ENCODE results near the gene HERC6. TPM values are rescaled to one million over a fixed set of nuclear protein-coding genes. Genes with fewer than 3 reads are reported as not detected.
"Not testable (repeated sequence)": the region's sequence is repeated elsewhere in the genome, so short reads cannot be mapped to it uniquely, and the experiment has no call there.

Gene HERC6
- total and polyA plus RNA-seq, 2 experiments from 2014 or later, result 7.7 to 11.5 TPM

DNA sequence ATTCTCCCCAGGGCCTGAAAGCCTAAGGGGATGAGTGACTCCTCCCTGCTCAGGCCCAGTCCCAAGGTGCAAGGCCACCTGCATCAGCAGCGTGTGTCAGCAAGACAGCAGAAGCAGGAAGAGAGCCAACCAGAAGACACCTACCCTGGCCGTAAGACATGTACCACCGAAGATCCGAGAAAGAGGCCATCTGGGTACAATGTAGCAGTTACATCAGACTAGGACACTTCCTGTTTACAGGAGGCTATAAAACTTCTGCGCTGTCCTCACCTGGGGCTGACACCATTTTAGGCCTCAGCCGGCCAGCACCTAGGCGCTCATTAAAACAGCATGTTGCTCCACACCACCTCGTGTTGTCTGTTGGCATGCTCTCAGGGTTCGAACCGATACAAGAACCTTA, 19.1 kb upstream of the HERC6 start:
- Histone ChIP-seq H3K36me3 (no peaks in the 10 kb centered on the region), H3K27ac (no peak overlapping the region), H3K4me3 (no peak overlapping the region), H3K27me3 (no peaks in the 10 kb centered on the region), H3K4me1 (ENCODE audit: low read depth) (no peaks in the 10 kb centered on the region), H3K9me3 (ENCODE audit: low read depth) (no peaks in the 10 kb centered on the region)
- DNase-seq (ENCODE audit: low read depth in 1 of 2, low spot score in 1 of 2), result no peak
- TF ChIP-seq, protein P1, sequence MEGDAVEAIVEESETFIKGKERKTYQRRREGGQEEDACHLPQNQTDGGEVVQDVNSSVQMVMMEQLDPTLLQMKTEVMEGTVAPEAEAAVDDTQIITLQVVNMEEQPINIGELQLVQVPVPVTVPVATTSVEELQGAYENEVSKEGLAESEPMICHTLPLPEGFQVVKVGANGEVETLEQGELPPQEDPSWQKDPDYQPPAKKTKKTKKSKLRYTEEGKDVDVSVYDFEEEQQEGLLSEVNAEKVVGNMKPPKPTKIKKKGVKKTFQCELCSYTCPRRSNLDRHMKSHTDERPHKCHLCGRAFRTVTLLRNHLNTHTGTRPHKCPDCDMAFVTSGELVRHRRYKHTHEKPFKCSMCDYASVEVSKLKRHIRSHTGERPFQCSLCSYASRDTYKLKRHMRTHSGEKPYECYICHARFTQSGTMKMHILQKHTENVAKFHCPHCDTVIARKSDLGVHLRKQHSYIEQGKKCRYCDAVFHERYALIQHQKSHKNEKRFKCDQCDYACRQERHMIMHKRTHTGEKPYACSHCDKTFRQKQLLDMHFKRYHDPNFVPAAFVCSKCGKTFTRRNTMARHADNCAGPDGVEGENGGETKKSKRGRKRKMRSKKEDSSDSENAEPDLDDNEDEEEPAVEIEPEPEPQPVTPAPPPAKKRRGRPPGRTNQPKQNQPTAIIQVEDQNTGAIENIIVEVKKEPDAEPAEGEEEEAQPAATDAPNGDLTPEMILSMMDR (IDR thresholded peaks at IDR 0.05; ENCODE audit: low read depth, low read length), result no peak

DNA sequence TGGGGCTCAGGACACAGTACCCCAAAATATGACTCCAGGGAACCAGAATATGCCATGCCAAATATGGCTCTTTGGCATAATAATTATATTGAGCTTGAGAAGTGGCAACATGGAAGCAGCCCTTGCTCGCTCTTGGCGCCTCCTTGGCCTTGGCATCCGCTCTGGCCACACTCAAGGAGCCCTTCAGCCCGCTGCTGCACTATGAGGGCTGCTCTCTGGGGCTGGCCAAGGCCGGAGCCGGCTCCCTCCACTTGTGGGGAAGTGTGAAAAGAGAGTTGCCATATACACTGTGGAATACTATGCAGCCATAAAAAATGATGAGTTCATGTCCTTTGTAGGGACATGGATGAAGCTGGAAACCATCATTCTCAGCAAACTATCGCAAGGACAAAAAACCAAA, 18.4 kb upstream of the HERC6 start:
- no peak overlapping the region for H3K4me3 ChIP-seq
- H3K36me3 ChIP-seq, result no peaks in the 10 kb centered on the region
- TF ChIP-seq, protein P1 (IDR thresholded peaks at IDR 0.05; ENCODE audit: low read depth, low read length), result no peak
- H3K4me1 ChIP-seq (ENCODE audit: low read depth), result no peaks in the 10 kb centered on the region
- no peak for DNase-seq (ENCODE audit: low read depth in 1 of 2, low spot score in 1 of 2)
- no peak overlapping the region for H3K27ac ChIP-seq
- H3K9me3 ChIP-seq (ENCODE audit: low read depth), result no peaks in the 10 kb centered on the region
- H3K27me3 ChIP-seq, result no peaks in the 10 kb centered on the region

DNA sequence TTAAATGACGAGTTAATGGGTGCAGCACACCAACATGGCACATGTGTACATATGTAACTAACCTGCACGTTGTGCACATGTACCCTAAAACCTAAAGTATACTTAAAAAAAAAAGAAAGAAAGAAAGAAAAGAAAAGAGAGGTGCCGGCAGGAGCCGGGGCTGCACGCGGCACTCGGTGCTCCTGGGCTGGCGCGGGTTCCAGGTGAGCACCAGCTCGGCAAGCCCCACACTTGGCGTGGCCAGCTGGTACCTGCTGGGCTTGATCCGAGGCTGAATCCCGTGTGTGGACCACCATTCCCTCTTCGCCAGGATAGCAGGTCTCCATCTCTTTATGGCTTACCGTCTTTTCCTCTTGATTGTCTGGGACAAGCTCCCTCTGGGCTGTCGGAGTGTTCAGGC, 17.9 kb upstream of the HERC6 start:
- Histone ChIP-seq H3K9me3 (ENCODE audit: low read depth) (no peaks in the 10 kb centered on the region), H3K4me3 (no peak overlapping the region), H3K27ac (no peak overlapping the region), H3K27me3 (no peaks in the 10 kb centered on the region), H3K4me1 (ENCODE audit: low read depth) (no peaks in the 10 kb centered on the region), H3K36me3 (no peaks in the 10 kb centered on the region)
- TF ChIP-seq, protein P1 (IDR thresholded peaks at IDR 0.05; ENCODE audit: low read depth, low read length), result no peak
- DNase-seq (ENCODE audit: low read depth in 1 of 2, low spot score in 1 of 2), result no peak

DNA sequence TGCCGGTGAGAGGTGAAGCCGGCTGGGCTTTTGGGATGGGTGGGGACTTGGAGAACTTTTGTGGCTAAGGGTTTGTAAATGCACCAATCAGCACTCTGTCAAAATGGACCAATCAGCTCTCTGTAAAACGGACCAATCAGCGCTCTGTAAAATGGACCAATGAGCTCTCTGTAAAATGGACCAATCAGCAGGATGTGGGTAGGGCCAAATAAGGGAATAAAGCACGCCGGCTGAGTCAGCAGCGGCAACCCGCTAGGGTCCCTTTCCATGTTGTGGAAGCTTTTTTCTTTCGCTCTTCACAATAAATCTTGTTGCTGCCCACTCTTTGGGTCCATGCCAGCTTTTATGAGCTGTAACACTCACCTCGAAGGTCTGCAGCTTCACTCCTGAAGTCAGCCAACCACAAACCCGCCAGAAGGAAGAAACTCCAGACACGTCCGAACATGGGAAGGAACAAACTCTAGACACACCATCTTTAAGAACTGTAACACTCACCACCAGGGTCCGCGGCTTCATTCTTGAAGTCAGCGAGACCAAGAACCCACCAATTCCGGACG, 17.4 kb upstream of the HERC6 start:
- H3K4me1 ChIP-seq (ENCODE audit: low read depth); H3K27ac ChIP-seq; H3K4me3 ChIP-seq; H3K9me3 ChIP-seq (ENCODE audit: low read depth); H3K27me3 ChIP-seq; H3K36me3 ChIP-seq; DNase-seq (ENCODE audit: low read depth in 1 of 2, low spot score in 1 of 2): not testable (repeated sequence)

DNA sequence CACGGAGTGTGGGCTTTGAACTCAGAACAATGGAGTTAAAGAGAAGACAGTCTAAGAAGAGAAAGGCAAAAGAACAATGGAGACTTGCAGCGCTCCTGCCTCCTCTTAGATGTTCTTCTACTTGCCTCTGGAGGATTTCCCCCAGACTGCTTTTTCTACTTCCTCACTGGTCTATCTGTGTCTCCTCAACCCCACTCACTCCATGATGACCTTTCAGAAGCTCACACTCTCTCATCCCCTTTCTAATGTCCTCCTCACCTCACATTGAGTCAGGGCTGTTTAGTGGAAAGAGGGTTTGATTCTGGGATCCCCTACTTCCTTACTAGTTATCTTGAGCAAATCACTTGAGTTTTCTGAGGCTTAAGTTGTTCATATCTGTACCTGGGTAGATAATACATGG, 12.2 kb upstream of the HERC6 start:
- Histone ChIP-seq H3K27ac (no peak overlapping the region), H3K4me3 (no peak overlapping the region), H3K36me3 (no peaks in the 10 kb centered on the region), H3K27me3 (no peaks in the 10 kb centered on the region), H3K9me3 (ENCODE audit: low read depth) (no peaks in the 10 kb centered on the region), H3K4me1 (ENCODE audit: low read depth) (no peaks in the 10 kb centered on the region)
- TF ChIP-seq, protein P1 (IDR thresholded peaks at IDR 0.05; ENCODE audit: low read depth, low read length), result no peak
- no peak for DNase-seq (ENCODE audit: low read depth in 1 of 2, low spot score in 1 of 2)

DNA sequence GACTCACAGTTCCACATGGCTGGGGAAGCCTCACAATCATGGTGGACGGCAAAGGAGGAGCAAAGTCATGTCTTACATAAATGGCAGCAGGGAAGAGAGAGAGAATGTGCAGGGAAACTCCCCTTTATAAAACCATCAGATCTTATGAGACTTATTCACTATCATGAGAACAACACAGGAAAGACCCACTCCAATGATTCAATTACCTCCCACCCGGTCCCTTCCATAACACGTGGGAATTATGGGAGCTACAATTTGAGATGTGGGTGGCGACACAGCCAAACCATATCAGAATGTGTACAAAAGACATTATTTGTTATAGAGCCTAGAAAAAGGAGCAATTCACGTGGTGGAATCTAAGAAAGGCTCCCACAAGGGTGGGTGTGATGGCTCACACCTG, 10.8 kb upstream of the HERC6 start:
- no peaks in the 10 kb centered on the region for H3K4me1 ChIP-seq (ENCODE audit: low read depth)
- no peak overlapping the region for H3K27ac ChIP-seq
- no peaks in the 10 kb centered on the region for H3K36me3 ChIP-seq
- no peaks in the 10 kb centered on the region for H3K27me3 ChIP-seq
- H3K4me3 ChIP-seq, result no peak overlapping the region
- TF ChIP-seq, protein P1 (IDR thresholded peaks at IDR 0.05; ENCODE audit: low read depth, low read length), result no peak
- DNase-seq (ENCODE audit: low read depth in 1 of 2, low spot score in 1 of 2), result no peak
- no peaks in the 10 kb centered on the region for H3K9me3 ChIP-seq (ENCODE audit: low read depth)

Measured in cardiac muscle cell (in vitro differentiated cells and primary cell).